ENCODE results near the gene HNMT.

- no peak for TF ChIP-seq CTCF (IDR thresholded peaks at IDR 0.05 in 4 of 5, conservative IDR thresholded peaks at IDR 0.05 in 1 of 5)
- no peak for TF ChIP-seq POLR2A (IDR thresholded peaks at IDR 0.05)
Observed at GRCh38 chr2:137942833-137943677, 21.2 kb upstream of the HNMT start.

Measured in gastrocnemius medialis (tissue), 4 donors.